ENCODE results near the gene SLC66A2. TPM values are rescaled to one million over a fixed set of nuclear protein-coding genes. Genes with fewer than 3 reads are reported as not detected.

SLC66A2 gene
- total RNA-seq, 1 donor from 2014 or later, result 28.1 TPM

- no peak for DNase-seq (ENCODE audit: low read depth)
- no peak overlapping the region for H3K4me3 ChIP-seq (ENCODE audit: low read depth, low read length)
- no peak for TF ChIP-seq CTCF (conservative IDR thresholded peaks at IDR 0.05; ENCODE audit: low read depth, low read length)
Observed at GRCh38 chr18:79923896-79924585, 27.4 kb downstream of the SLC66A2 start.

DNA sequence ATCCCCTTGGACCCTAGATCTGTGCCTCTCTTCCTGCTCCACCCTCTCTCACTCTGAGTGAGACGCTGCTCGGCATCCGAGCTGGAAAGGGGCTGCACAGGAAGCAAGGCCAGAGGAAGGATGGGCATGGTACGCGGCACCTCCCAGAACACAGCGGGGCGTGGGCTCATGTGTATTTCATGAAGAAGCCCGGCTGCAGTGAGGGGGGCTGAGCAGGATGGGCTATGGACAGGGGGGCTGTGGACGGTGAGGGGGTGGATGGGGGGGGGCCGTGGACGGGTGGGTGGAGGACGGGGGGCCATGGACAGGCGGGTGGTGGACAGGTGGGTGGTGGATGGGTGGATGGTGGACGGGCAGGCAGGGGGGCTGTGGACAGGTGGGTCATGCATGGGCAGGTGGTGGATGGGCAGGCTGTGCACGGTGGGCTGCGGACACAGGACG, 28.5 kb downstream of the SLC66A2 start:
- H3K4me3 ChIP-seq (ENCODE audit: low read depth, low read length), result no peak overlapping the region
- no peak for TF ChIP-seq CTCF (conservative IDR thresholded peaks at IDR 0.05; ENCODE audit: low read depth, low read length)
- no peak for DNase-seq (ENCODE audit: low read depth)

GRCh38 chr18:79921984-79922965, 29.2 kb downstream of the SLC66A2 start:
- no peak for TF ChIP-seq CTCF (conservative IDR thresholded peaks at IDR 0.05; ENCODE audit: low read depth, low read length)
- H3K4me3 ChIP-seq (ENCODE audit: low read depth, low read length), result no peak overlapping the region
- DNase-seq (ENCODE audit: low read depth), result no peak

- TF ChIP-seq CTCF (conservative IDR thresholded peaks at IDR 0.05; ENCODE audit: low read depth, low read length), result no peak
- H3K4me3 ChIP-seq (ENCODE audit: low read depth, low read length), result no peak overlapping the region
- DNase-seq (ENCODE audit: low read depth), result no peak
Observed at GRCh38 chr18:79919089-79919488, 32.4 kb downstream of the SLC66A2 start.

DNA sequence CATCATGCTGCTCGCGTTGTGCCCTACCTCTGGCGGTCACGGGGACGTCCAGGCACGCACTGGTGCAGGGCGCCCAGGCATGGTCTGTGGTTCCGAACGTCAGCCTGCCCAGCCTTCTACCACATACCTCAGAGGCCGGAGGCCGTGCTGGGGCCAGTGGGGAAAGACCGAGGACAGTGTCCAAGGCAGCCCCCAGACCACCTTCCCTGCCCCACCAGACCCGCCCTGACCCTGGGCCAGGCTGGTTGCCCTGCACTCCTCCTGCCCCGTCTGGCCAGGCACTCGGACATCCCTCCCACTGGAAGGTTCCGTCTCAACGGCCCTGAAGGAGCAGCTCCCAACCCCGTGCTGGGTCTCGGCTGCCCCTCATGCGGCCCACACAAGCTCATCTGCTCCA, 32.8 kb downstream of the SLC66A2 start:
- H3K4me3 ChIP-seq (ENCODE audit: low read depth, low read length), result no peak overlapping the region
- no peak for TF ChIP-seq CTCF (conservative IDR thresholded peaks at IDR 0.05; ENCODE audit: low read depth, low read length)
- DNase-seq (ENCODE audit: low read depth), result no peak

DNA sequence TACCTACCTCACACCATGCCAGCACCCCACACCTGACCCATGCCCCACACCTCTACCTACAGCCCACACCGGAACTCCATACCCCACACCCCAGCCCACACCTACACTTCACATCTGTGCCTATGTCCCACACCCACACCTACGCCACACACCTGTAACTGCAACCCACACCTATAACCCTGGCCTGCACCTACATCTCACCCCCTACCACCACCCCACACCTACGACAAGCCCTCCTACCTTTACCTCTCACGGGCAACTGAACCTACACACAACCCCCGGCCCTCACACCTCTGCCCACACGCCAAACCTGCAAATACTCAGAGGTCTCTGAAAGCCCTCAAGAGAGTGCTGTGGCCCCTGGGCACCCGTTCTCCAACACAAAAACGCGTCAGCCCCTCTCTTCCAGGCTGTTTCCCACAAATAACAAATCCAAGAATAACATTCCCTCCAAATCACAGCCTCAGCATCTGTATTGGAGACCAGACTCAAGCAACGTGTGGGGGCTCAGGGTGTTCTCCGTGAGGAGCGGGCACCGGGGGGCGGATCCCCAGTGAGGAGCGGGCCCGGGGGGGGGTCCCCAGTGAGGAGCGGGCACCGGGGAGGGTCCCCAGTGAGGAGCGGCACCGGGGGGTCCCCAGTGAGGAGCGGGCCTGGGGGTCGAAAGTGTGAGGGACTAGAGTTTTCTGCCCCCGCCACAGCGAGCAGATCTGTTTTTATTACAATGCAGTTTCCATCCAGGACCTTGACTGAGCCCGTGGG, 33.4 kb downstream of the SLC66A2 start:
- DNase-seq (ENCODE audit: low read depth), result no peak

More for the DNA sequence above, 33.4 kb downstream of the SLC66A2 start:
- no peak for TF ChIP-seq CTCF (conservative IDR thresholded peaks at IDR 0.05; ENCODE audit: low read depth, low read length)
- no peak overlapping the region for H3K4me3 ChIP-seq (ENCODE audit: low read depth, low read length)

Data from epithelial cell of proximal tubule (primary cell).